Measurements from ENCODE around the gene YBX1.
A peak's percentile ranks its signal among the peaks of the same experiment; 100 is the strongest.

YBX1 gene

GRCh38 chr1:42657981-42658876, 24.0 kb upstream of the YBX1 start, which contains the start of gene PPIH:
TSS of gene PPIH (plus strand) at chr1:42658423. CDS start at chr1:42658447, 24 bp downstream.
- TF ChIP-seq FOXP2 (optimal IDR thresholded peaks at IDR 0.05; ENCODE audit: borderline replicate concordance, extremely low read depth, extremely low read length, insufficient read depth) (no peak), TAF1 (IDR thresholded peaks at IDR 0.05; ENCODE audit: borderline replicate concordance, insufficient read depth, low read length) (peak; percentile 79; the same call in 1 of the 2 replicates), REST (IDR thresholded peaks at IDR 0.05; ENCODE audit: insufficient read depth in 1 of 2, low read depth in 2 of 2, low read length in 2 of 2) (0 out of 4 replicates have a peak, but pooled peaks of 1 of the 2 experiments have one; percentile 38), POLR2AphosphoS5 (IDR thresholded peaks at IDR 0.05; ENCODE audit: low read depth, low read length) (peak; percentile 92), SIN3A (IDR thresholded peaks at IDR 0.05; ENCODE audit: borderline replicate concordance, insufficient read depth, low read length) (0 out of 2 replicates have a peak, but pooled peaks have one; percentile 37)

GRCh38 chr1:42658877-42659337, 23.3 kb upstream of the YBX1 start:
- TF ChIP-seq FOXP2 (optimal IDR thresholded peaks at IDR 0.05; ENCODE audit: borderline replicate concordance, extremely low read depth, extremely low read length, insufficient read depth): no peak
- TF ChIP-seq TAF1 (IDR thresholded peaks at IDR 0.05; ENCODE audit: borderline replicate concordance, insufficient read depth, low read length): no peak
- TF ChIP-seq REST (IDR thresholded peaks at IDR 0.05; ENCODE audit: insufficient read depth in 1 of 2, low read depth in 2 of 2, low read length in 2 of 2): no peak
- no peak for TF ChIP-seq SIN3A (IDR thresholded peaks at IDR 0.05; ENCODE audit: borderline replicate concordance, insufficient read depth, low read length)
- TF ChIP-seq POLR2AphosphoS5 (IDR thresholded peaks at IDR 0.05; ENCODE audit: low read depth, low read length): no peak

- TF ChIP-seq TAF1 (IDR thresholded peaks at IDR 0.05; ENCODE audit: borderline replicate concordance, insufficient read depth, low read length) (no peak), REST (IDR thresholded peaks at IDR 0.05; ENCODE audit: insufficient read depth in 1 of 2, low read depth in 2 of 2, low read length in 2 of 2) (no peak), SIN3A (IDR thresholded peaks at IDR 0.05; ENCODE audit: borderline replicate concordance, insufficient read depth, low read length) (no peak), POLR2AphosphoS5 (IDR thresholded peaks at IDR 0.05; ENCODE audit: low read depth, low read length) (no peak), FOXP2 (optimal IDR thresholded peaks at IDR 0.05; ENCODE audit: borderline replicate concordance, extremely low read depth, extremely low read length, insufficient read depth) (no peak)
Measured at GRCh38 chr1:42660907-42661500, 21.2 kb upstream of the YBX1 start.

- TF ChIP-seq REST (IDR thresholded peaks at IDR 0.05; ENCODE audit: insufficient read depth in 1 of 2, low read depth in 2 of 2, low read length in 2 of 2): no peak
- TF ChIP-seq TAF1 (IDR thresholded peaks at IDR 0.05; ENCODE audit: borderline replicate concordance, insufficient read depth, low read length): no peak
- TF ChIP-seq FOXP2 (optimal IDR thresholded peaks at IDR 0.05; ENCODE audit: borderline replicate concordance, extremely low read depth, extremely low read length, insufficient read depth): no peak
- no peak for TF ChIP-seq POLR2AphosphoS5 (IDR thresholded peaks at IDR 0.05; ENCODE audit: low read depth, low read length)
Measured at GRCh38 chr1:42669936-42670335, 12.3 kb upstream of the YBX1 start.
